ENCODE measurements around the gene CNR2.
A peak's percentile ranks its signal among the peaks of the same experiment; 100 is the strongest.

CNR2 gene

DNA sequence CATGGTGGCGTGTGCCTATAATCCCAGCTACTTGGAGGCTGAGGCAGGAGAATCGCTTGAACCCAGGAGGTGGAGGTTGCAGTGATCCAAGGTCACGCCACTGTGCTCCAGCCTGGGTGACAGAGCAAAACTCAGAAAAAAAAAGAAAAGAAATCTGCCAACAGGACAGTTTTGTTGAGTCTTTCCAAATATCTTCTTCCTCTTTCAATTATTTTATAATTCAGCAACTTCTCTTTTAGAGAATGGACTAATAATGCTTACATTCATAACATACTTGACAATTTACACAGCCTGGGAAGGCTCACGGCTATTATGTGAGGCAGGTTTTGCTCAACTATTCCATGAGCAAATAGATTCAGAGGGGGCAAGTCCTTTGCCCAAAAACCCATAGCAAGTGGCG, 18.1 kb downstream of the CNR2 start:
- Histone ChIP-seq H3K4me3 (ENCODE audit: low read depth in 1 of 5, low read length in 5 of 5) (no peak overlapping the region), H3K27me3 (ENCODE audit: control insufficient read depth in 5 of 5, insufficient read depth in 4 of 5, low read length in 5 of 5) (no peaks in the 10 kb centered on the region), H3K27ac (ENCODE audit: low read depth, low read length) (no peak overlapping the region), H3K9ac (ENCODE audit: low read length in 5 of 5) (no peak overlapping the region), H3K4me1 (ENCODE audit: control insufficient read depth in 5 of 5, insufficient read depth in 5 of 5, low read length in 5 of 5) (peaks cover 0 to 5% (median 3%) of the 10 kb centered on the region in 5 donors), H3K9me3 (ENCODE audit: control insufficient read depth in 5 of 5, low read length in 5 of 5) (no peaks in the 10 kb centered on the region), H3K36me3 (ENCODE audit: control insufficient read depth in 5 of 5, insufficient read depth in 5 of 5, low read length in 5 of 5) (no peaks in the 10 kb centered on the region)

DNA sequence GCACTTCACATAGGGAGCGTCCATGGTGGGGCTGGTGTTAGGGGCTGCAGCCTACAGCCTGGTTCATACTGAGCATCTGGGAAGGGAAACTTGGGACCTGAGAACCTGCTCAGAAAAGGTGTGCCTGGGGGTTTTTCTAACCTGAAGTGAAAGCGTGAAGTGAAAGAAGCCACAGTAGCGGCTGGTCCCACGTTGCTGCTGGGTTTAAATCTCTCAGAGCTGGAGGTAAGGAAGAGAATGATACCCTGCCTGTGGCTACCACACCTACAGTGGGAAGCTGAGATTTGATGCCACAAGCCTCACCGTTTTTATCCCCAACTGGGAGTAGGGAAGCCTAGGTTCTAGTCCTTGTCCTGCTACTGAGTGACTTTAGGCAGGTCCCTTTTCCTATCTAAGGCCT, 24.1 kb downstream of the CNR2 start:
- Histone ChIP-seq H3K4me3 (ENCODE audit: low read depth in 1 of 5, low read length in 5 of 5) (no peak overlapping the region), H3K4me1 (ENCODE audit: control insufficient read depth in 5 of 5, insufficient read depth in 5 of 5, low read length in 5 of 5) (peaks cover 0 to 5% (median 0%) of the 10 kb centered on the region in 5 donors), H3K9me3 (ENCODE audit: control insufficient read depth in 5 of 5, low read length in 5 of 5) (no peaks in the 10 kb centered on the region), H3K9ac (ENCODE audit: low read length in 5 of 5) (no peak overlapping the region), H3K27me3 (ENCODE audit: control insufficient read depth in 5 of 5, insufficient read depth in 4 of 5, low read length in 5 of 5) (no peaks in the 10 kb centered on the region), H3K27ac (ENCODE audit: low read depth, low read length) (no peak overlapping the region), H3K36me3 (ENCODE audit: control insufficient read depth in 5 of 5, insufficient read depth in 5 of 5, low read length in 5 of 5) (no peaks in the 10 kb centered on the region)

DNA sequence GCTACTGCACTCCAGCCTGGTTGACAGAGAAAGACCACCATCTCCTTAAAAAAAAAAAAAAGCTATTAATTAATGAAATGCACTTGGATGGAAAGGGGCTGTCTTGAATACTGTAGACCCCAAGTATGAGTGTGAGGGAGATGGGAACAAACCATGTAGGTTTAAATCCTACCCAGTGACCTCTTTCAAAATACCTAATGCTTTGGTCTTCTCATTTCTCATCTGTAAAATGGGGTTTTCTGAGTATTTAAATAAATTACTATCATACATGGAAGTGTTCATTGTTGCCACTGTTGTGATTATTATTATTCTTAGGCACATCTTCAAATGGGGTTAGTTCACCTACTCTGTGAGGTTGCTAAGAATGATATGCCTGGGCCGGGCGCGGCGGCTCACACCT, 27.9 kb downstream of the CNR2 start:
- no peaks in the 10 kb centered on the region for H3K36me3 ChIP-seq (ENCODE audit: control insufficient read depth in 5 of 5, insufficient read depth in 5 of 5, low read length in 5 of 5)
- H3K4me1 ChIP-seq (ENCODE audit: control insufficient read depth in 5 of 5, insufficient read depth in 5 of 5, low read length in 5 of 5), result peaks cover 0 to 5% (median 0%) of the 10 kb centered on the region in 5 donors
- peaks cover 0 to under 1% (median 0%) of the 10 kb centered on the region in 5 donors for H3K9me3 ChIP-seq (ENCODE audit: control insufficient read depth in 5 of 5, low read length in 5 of 5)
- H3K4me3 ChIP-seq (ENCODE audit: low read depth in 1 of 5, low read length in 5 of 5), result no peak overlapping the region
- no peak overlapping the region for H3K9ac ChIP-seq (ENCODE audit: low read length in 5 of 5)
- no peak overlapping the region for H3K27ac ChIP-seq (ENCODE audit: low read depth, low read length)
- H3K27me3 ChIP-seq (ENCODE audit: control insufficient read depth in 5 of 5, insufficient read depth in 4 of 5, low read length in 5 of 5), result no peaks in the 10 kb centered on the region

DNA sequence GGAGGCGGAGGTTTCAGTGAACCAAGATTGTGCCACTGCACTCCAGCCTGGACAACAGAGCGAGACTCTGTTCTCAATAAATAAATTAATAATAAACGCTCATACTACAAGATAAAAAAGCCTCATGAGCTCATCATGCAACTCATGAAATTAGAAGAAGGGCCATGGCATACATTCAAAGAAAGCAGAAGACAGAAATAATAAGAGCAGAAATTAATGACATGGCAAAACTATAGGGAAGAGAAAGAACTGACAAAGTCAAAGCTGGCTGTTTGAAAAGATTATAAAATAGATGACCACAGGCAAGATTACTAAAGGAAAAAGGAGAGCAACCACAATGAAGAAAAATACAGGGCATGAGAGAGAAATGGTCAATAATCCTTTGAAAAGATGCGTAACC, 30.4 kb downstream of the CNR2 start:
- no peak overlapping the region for H3K9ac ChIP-seq (ENCODE audit: low read length in 5 of 5)
- H3K4me1 ChIP-seq (ENCODE audit: control insufficient read depth in 5 of 5, insufficient read depth in 5 of 5, low read length in 5 of 5), result peaks cover 0 to 5% (median 0%) of the 10 kb centered on the region in 5 donors
- no peak overlapping the region for H3K4me3 ChIP-seq (ENCODE audit: low read depth in 1 of 5, low read length in 5 of 5)
- H3K36me3 ChIP-seq (ENCODE audit: control insufficient read depth in 5 of 5, insufficient read depth in 5 of 5, low read length in 5 of 5), result no peaks in the 10 kb centered on the region
- H3K27me3 ChIP-seq (ENCODE audit: control insufficient read depth in 5 of 5, insufficient read depth in 4 of 5, low read length in 5 of 5), result no peaks in the 10 kb centered on the region
- H3K27ac ChIP-seq (ENCODE audit: low read depth, low read length), result no peak overlapping the region
- H3K9me3 ChIP-seq (ENCODE audit: control insufficient read depth in 5 of 5, low read length in 5 of 5), result peaks cover 5 to 24% (median 21%) of the 10 kb centered on the region in 5 donors

DNA sequence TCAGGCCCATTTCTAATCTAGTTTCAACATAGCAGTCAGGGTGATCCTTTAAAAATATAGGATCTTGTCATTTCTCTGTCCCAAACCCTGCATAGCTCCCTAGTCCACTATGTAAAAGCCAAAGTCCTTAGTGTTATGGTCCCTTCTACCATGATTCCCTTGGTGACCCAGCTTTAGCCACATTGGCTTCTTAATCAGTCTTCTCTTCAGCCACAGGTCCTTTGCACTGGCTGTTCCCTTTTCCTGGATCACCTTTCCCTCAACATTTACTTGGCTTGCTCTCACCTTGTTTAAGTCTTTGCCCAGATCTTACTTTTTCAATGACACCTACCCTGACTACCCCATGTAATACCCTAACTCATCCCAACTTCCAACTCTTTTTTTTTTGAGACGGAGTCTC, 33.4 kb downstream of the CNR2 start:
- H3K36me3 ChIP-seq (ENCODE audit: control insufficient read depth in 5 of 5, insufficient read depth in 5 of 5, low read length in 5 of 5), result no peaks in the 10 kb centered on the region
- H3K4me3 ChIP-seq (ENCODE audit: low read depth in 1 of 5, low read length in 5 of 5), result no peak overlapping the region
- H3K4me1 ChIP-seq (ENCODE audit: control insufficient read depth in 5 of 5, insufficient read depth in 5 of 5, low read length in 5 of 5), result no peaks in the 10 kb centered on the region
- no peak overlapping the region for H3K27ac ChIP-seq (ENCODE audit: low read depth, low read length)
- peaks cover 0 to 3% (median 0%) of the 10 kb centered on the region in 5 donors for H3K27me3 ChIP-seq (ENCODE audit: control insufficient read depth in 5 of 5, insufficient read depth in 4 of 5, low read length in 5 of 5)
- H3K9me3 ChIP-seq (ENCODE audit: control insufficient read depth in 5 of 5, low read length in 5 of 5), result peaks cover 5 to 25% (median 24%) of the 10 kb centered on the region in 5 donors
- no peak overlapping the region for H3K9ac ChIP-seq (ENCODE audit: low read length in 5 of 5)

DNA sequence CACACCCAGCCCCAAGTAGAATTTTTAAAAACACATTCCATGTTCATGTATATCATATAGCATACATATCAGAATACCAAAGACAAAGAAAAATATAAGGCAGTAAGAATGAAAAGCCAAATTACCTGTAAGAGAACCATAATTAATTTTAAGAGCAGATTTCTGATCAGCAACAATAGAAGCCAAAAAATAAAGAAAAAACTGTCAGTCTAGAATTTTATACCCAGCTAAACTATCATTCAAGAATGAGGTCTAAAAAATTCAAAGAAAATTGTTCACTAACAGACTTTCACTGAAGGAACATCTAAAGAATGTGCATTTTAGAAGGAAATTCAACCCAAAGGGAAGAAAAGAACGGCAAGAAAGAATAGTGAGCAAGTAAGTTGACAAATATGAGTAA, 34.5 kb downstream of the CNR2 start:
- peaks cover 5 to 25% (median 24%) of the 10 kb centered on the region in 5 donors for H3K9me3 ChIP-seq (ENCODE audit: control insufficient read depth in 5 of 5, low read length in 5 of 5)
- H3K9ac ChIP-seq (ENCODE audit: low read length in 5 of 5), result no peak overlapping the region
- no peak overlapping the region for H3K27ac ChIP-seq (ENCODE audit: low read depth, low read length)
- H3K36me3 ChIP-seq (ENCODE audit: control insufficient read depth in 5 of 5, insufficient read depth in 5 of 5, low read length in 5 of 5), result no peaks in the 10 kb centered on the region
- no peak overlapping the region for H3K4me3 ChIP-seq (ENCODE audit: low read depth in 1 of 5, low read length in 5 of 5)
- H3K4me1 ChIP-seq (ENCODE audit: control insufficient read depth in 5 of 5, insufficient read depth in 5 of 5, low read length in 5 of 5), result no peaks in the 10 kb centered on the region
- H3K27me3 ChIP-seq (ENCODE audit: control insufficient read depth in 5 of 5, insufficient read depth in 4 of 5, low read length in 5 of 5), result peaks cover 0 to 3% (median 0%) of the 10 kb centered on the region in 5 donors

DNA sequence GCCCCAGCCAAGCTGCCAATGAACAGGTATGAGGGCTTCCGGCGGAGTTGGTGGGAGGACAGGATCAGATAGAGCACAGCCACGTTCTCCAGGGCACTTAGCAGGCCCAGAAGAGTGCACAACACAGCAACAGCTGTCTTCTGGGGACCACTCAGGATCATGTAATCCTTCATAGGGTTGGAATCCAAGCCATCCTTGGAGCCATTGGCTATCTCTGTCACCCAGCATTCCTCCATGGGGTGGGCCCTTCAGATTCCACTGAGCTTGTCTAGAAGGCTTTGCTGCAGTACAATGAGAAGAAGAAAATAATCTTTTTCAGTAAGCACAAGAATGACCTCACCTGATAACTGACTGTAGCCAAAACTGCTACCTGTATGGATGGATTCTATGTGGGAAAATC, 37.8 kb downstream of the CNR2 start:
- Histone ChIP-seq H3K27ac (ENCODE audit: low read depth, low read length) (no peak overlapping the region), H3K4me1 (ENCODE audit: control insufficient read depth in 5 of 5, insufficient read depth in 5 of 5, low read length in 5 of 5) (no peaks in the 10 kb centered on the region), H3K27me3 (ENCODE audit: control insufficient read depth in 5 of 5, insufficient read depth in 4 of 5, low read length in 5 of 5) (peaks cover 0 to 3% (median 0%) of the 10 kb centered on the region in 5 donors), H3K36me3 (ENCODE audit: control insufficient read depth in 5 of 5, insufficient read depth in 5 of 5, low read length in 5 of 5) (no peaks in the 10 kb centered on the region), H3K9ac (ENCODE audit: low read length in 5 of 5) (no peak overlapping the region), H3K4me3 (ENCODE audit: low read depth in 1 of 5, low read length in 5 of 5) (no peak overlapping the region), H3K9me3 (ENCODE audit: control insufficient read depth in 5 of 5, low read length in 5 of 5) (peaks cover 5 to 25% (median 24%) of the 10 kb centered on the region in 5 donors)

DNA sequence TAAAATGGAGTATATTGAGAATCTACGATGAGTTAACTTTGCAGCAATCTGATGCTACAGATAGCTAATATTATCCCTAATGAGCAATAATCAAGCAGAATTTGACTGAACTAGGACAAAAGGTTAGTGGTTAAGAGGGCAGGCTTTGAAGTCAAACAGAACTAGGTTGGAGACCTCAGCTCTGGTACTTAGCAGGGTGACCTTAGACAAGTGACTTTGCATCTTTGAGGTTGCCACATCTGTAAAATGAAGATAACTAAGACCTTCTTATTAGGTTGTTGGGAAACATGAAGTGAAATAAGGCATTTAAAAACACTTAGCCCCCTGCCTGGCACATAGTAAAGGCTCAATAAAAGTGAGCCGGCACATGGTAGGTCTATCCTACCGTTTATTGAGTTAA, 40.7 kb downstream of the CNR2 start:
- Histone ChIP-seq H3K27ac (ENCODE audit: low read depth, low read length) (no peak overlapping the region), H3K36me3 (ENCODE audit: control insufficient read depth in 5 of 5, insufficient read depth in 5 of 5, low read length in 5 of 5) (no peaks in the 10 kb centered on the region), H3K4me1 (ENCODE audit: control insufficient read depth in 5 of 5, insufficient read depth in 5 of 5, low read length in 5 of 5) (peaks cover 4 to 20% (median 15%) of the 10 kb centered on the region in 5 donors), H3K27me3 (ENCODE audit: control insufficient read depth in 5 of 5, insufficient read depth in 4 of 5, low read length in 5 of 5) (peaks cover 0 to 3% (median 0%) of the 10 kb centered on the region in 5 donors), H3K4me3 (ENCODE audit: low read depth in 1 of 5, low read length in 5 of 5) (no peak overlapping the region), H3K9ac (ENCODE audit: low read length in 5 of 5) (no peak overlapping the region), H3K9me3 (ENCODE audit: control insufficient read depth in 5 of 5, low read length in 5 of 5) (no peaks in the 10 kb centered on the region)

DNA sequence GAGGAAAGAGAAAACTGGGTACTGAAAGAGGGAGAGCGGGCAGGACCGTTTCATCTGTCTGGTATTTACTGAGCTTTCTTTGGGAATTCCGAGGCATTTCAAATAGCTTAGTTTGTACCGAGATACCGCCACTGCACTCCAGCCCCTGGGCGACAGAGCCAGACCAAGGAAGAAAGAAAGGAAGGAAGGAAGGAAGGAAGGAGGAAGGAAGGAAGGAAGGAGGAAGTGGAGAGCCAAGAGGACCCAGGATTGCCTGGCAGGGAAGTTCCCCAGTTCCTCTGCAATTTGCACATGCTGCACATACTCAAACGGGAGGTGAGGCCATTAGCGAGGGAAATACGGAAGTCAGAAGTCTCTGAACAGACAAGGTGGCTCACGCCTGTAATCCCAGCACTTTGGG, 44.1 kb downstream of the CNR2 start:
- Histone ChIP-seq H3K4me3 (ENCODE audit: low read depth in 1 of 5, low read length in 5 of 5) (peak overlapping the region; percentile 86 to 94 (median 88)), H3K9ac (ENCODE audit: low read length in 5 of 5) (peak overlapping the region in 4 of 5 donors; percentile 62 to 87 (median 74)), H3K36me3 (ENCODE audit: control insufficient read depth in 5 of 5, insufficient read depth in 5 of 5, low read length in 5 of 5) (peaks cover 0 to 9% (median 4%) of the 10 kb centered on the region in 5 donors)

DNA sequence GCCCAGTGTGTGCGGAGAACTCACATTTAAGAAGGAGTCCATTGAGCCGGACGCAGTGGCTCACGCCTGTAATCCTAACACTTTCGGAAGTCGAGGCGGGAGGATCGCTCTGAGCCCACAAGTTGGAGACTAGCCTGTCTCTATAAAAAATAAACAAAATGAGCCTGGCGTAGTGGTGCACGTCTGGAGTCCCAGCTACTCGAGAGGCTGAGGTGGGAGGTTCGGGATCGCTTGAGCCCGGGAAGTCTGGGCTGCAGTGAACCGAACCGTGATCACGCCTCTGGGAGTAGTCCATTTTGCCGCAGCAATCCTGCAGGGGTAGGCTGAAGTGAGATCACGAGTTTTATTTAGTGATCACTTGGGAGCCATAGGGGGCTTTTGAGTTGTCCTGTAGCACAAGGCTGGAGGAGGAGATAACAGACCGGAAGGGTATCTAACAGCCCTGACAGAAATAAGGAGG, 44.6 kb downstream of the CNR2 start:
- H3K9ac ChIP-seq (ENCODE audit: low read length in 5 of 5), result peak overlapping the region; percentile 62 to 87 (median 77)
- peak overlapping the region; percentile 60 for H3K27ac ChIP-seq (ENCODE audit: low read depth, low read length)
- no peaks in the 10 kb centered on the region for H3K9me3 ChIP-seq (ENCODE audit: control insufficient read depth in 5 of 5, low read length in 5 of 5)
- H3K4me3 ChIP-seq (ENCODE audit: low read depth in 1 of 5, low read length in 5 of 5), result peak overlapping the region; percentile 86 to 94 (median 88)
- H3K27me3 ChIP-seq (ENCODE audit: control insufficient read depth in 5 of 5, insufficient read depth in 4 of 5, low read length in 5 of 5), result no peaks in the 10 kb centered on the region
- H3K4me1 ChIP-seq (ENCODE audit: control insufficient read depth in 5 of 5, insufficient read depth in 5 of 5, low read length in 5 of 5), result peaks cover 7 to 42% (median 29%) of the 10 kb centered on the region in 5 donors
- H3K36me3 ChIP-seq (ENCODE audit: control insufficient read depth in 5 of 5, insufficient read depth in 5 of 5, low read length in 5 of 5), result peaks cover 0 to 9% (median 4%) of the 10 kb centered on the region in 5 donors

More for the DNA sequence above, 44.1 kb downstream of the CNR2 start:
- H3K4me1 ChIP-seq (ENCODE audit: control insufficient read depth in 5 of 5, insufficient read depth in 5 of 5, low read length in 5 of 5), result peaks cover 7 to 42% (median 29%) of the 10 kb centered on the region in 5 donors
- peak overlapping the region; percentile 60 for H3K27ac ChIP-seq (ENCODE audit: low read depth, low read length)
- H3K27me3 ChIP-seq (ENCODE audit: control insufficient read depth in 5 of 5, insufficient read depth in 4 of 5, low read length in 5 of 5), result no peaks in the 10 kb centered on the region
- H3K9me3 ChIP-seq (ENCODE audit: control insufficient read depth in 5 of 5, low read length in 5 of 5), result no peaks in the 10 kb centered on the region
